HG03442 (cell line): ENCODE results near the gene SNCAIP.

ENCODE experiments used
- ATAC-seq: cut with Tn5 transposase; IDR thresholded peaks from one replicate; pipeline ENCODE4 v1.9.1; 2021; ENCODE audit warnings: mild to moderate bottlenecking, moderate library complexity; ENCODE audit not compliant: unreplicated experiment

SNCAIP gene

GRCh38 chr5:122492675-122493074 lies 180.6 kb downstream of the SNCAIP start:
- ATAC-seq, result no peak

- ATAC-seq, result no peak
These were observed 181.3 kb downstream of the SNCAIP start for GRCh38 chr5:122493091-122494021.

- no peak for ATAC-seq
These were observed 182.1 kb downstream of the SNCAIP start for GRCh38 chr5:122494109-122494508.

GRCh38 chr5:122498163-122498562 lies 186.1 kb downstream of the SNCAIP start:
- no peak for ATAC-seq

GRCh38 chr5:122499585-122499984 lies 187.5 kb downstream of the SNCAIP start:
- ATAC-seq, result no peak

GRCh38 chr5:122500245-122501088 lies 188.4 kb downstream of the SNCAIP start:
- peak; percentile 53 for ATAC-seq

- ATAC-seq, result no peak
These were observed 189.0 kb downstream of the SNCAIP start for GRCh38 chr5:122501089-122501435.

GRCh38 chr5:122507045-122507444 lies 195.0 kb downstream of the SNCAIP start:
- no peak for ATAC-seq

GRCh38 chr5:122507581-122507980 lies 195.5 kb downstream of the SNCAIP start:
- no peak for ATAC-seq

- no peak for ATAC-seq
These were observed 196.6 kb downstream of the SNCAIP start for GRCh38 chr5:122508623-122509022.
